HepG2 (cell line): ENCODE results near the gene VPS9D1. TPM values are rescaled to one million over a fixed set of nuclear protein-coding genes. Genes with fewer than 3 reads are reported as not detected.

Experiments
- DNMT3B ChIP-seq: conservative IDR thresholded peaks from 2 replicates; pipeline ENCODE4 v1.6.1; 2016; ENCODE audit warnings: missing biosample characterization, control low read depth
- GLMP ChIP-seq: sonication (generic); formaldehyde crosslinking; IDR thresholded peaks from 2 replicates; pipeline ENCODE4 v1.9.0; 2021; ENCODE audit warnings: missing genetic modification reagents, mild to moderate bottlenecking, borderline replicate concordance
- HNF1B ChIP-seq: sonication (generic); formaldehyde crosslinking; IDR thresholded peaks from 2 replicates; pipeline ENCODE4 v1.5.1; 2020; ENCODE audit warnings: mild to moderate bottlenecking, moderate library complexity, missing genetic modification reagents
- HNF4G ChIP-seq, 2 experiments: sonication (generic) in 1 of 2; formaldehyde crosslinking in 1 of 2; IDR thresholded peaks; 2 replicates each; pipeline versions ENCODE4 v1.4.0 to v1.6.1; 2011 to 2020; ENCODE audit warnings: borderline replicate concordance in 2 of 2, low read depth in 2 of 2, mild to moderate bottlenecking in 2 of 2, low read length in 1 of 2, missing genetic modification reagents in 1 of 2, moderate library complexity in 1 of 2
- HNRNPLL ChIP-seq: fragments of 200-400 bp; formaldehyde crosslinking; IDR thresholded peaks from 2 replicates; pipeline ENCODE4 v1.6.1; 2017; ENCODE audit warnings: mild to moderate bottlenecking, low read depth, low read length; ENCODE audit not compliant: poor library complexity, severe bottlenecking
- MAF1 ChIP-seq: sonication (generic); formaldehyde crosslinking; IDR thresholded peaks from 2 replicates; pipeline ENCODE4 v1.5.0; 2020; ENCODE audit warnings: missing genetic modification reagents, borderline replicate concordance
- PAX8 ChIP-seq: sonication (generic); formaldehyde crosslinking; IDR thresholded peaks from 2 replicates; pipeline ENCODE4 v1.8.0; 2022; ENCODE audit warnings: mild to moderate bottlenecking, missing genetic modification reagents, borderline replicate concordance
- RBAK ChIP-seq: sonication (generic); formaldehyde crosslinking; IDR thresholded peaks from 2 replicates; pipeline ENCODE4 v1.5.1; 2020; ENCODE audit warnings: mild to moderate bottlenecking, missing genetic modification reagents
- RFX3 ChIP-seq: IDR thresholded peaks from 2 replicates; pipeline ENCODE4 v1.6.1; 2016; ENCODE audit warnings: missing biosample characterization, missing genetic modification reagents
- SP2 ChIP-seq: sonication (generic); formaldehyde crosslinking; IDR thresholded peaks from 2 replicates; pipeline ENCODE4 v1.5.1; 2020; ENCODE audit warnings: mild to moderate bottlenecking, missing genetic modification reagents
- YEATS4 ChIP-seq: sonication (generic); formaldehyde crosslinking; IDR thresholded peaks from 2 replicates; pipeline ENCODE4 v1.4.0; 2020; ENCODE audit warnings: missing genetic modification reagents, borderline replicate concordance
- ZBTB34 ChIP-seq: sonication (generic); formaldehyde crosslinking; IDR thresholded peaks from 2 replicates; pipeline ENCODE4 v1.8.0; 2022; ENCODE audit warnings: mild to moderate bottlenecking, missing genetic modification reagents
- ZNF275 ChIP-seq: sonication (generic); formaldehyde crosslinking; IDR thresholded peaks from 2 replicates; pipeline ENCODE4 v1.8.0; 2022; ENCODE audit warnings: missing genetic modification reagents, mild to moderate bottlenecking, inconsistent platforms, borderline replicate concordance
- ZNF33B ChIP-seq: sonication (generic); formaldehyde crosslinking; IDR thresholded peaks from 2 replicates; pipeline ENCODE4 v1.5.1; 2020; ENCODE audit warnings: mild to moderate bottlenecking, missing genetic modification reagents
- ZNF580 ChIP-seq: IDR thresholded peaks from 2 replicates; pipeline ENCODE4 v1.6.1; 2016; ENCODE audit warnings: low read depth, borderline replicate concordance
- ZNF597 ChIP-seq: sonication (generic); formaldehyde crosslinking; IDR thresholded peaks from 2 replicates; pipeline ENCODE4 v1.5.0; 2020; ENCODE audit warnings: missing genetic modification reagents
- ZNF609 ChIP-seq: sonication (generic); formaldehyde crosslinking; IDR thresholded peaks from 2 replicates; pipeline ENCODE4 v1.4.0; 2020; ENCODE audit warnings: mild to moderate bottlenecking, missing genetic modification reagents, borderline replicate concordance
- polyA plus RNA-seq, 8 experiments: library from polyadenylated mRNA; depleted of rRNA in 3 of 8; stranded (reverse) in 7 of 8; unstranded in 1 of 8; fragments of >200 nt; fragmentation: Illumina TruSeq in 4 of 8; extraction: Trizol in 4 of 8; gene quantifications; 2 replicates each; pipeline versions ENCODE4 v1.2.1 to v1.2.3, GENCODE V29; 2011 to 2016; ENCODE audit warnings: low read depth in 4 of 8, missing spikeins in 1 of 8, mixed read lengths in 1 of 8; ENCODE audit not compliant: insufficient read depth in 1 of 8
- total RNA-seq, 5 experiments: library from RNA; depleted of rRNA; stranded (reverse); fragments of >200 nt; fragmentation: Illumina TruSeq; extraction: Trizol; gene quantifications; 2 replicates each; pipeline ENCODE4 v1.2.3, GENCODE V29; 2016; ENCODE audit warnings: low read depth in 1 of 5

VPS9D1 gene
- total and polyA plus RNA-seq, 2 of the 13 experiments (the other 11 are each of a cell fraction or from before 2014, with no cell fraction given), result 10.1 to 13.2 TPM

- TF ChIP-seq ZNF609 (CRISPR knock-in tag) (no peak), ZNF580 (no peak), GLMP (CRISPR knock-in tag) (no peak), HNF1B (CRISPR knock-in tag) (no peak), SP2 (CRISPR knock-in tag) (no peak), YEATS4 (CRISPR knock-in tag) (no peak), RBAK (CRISPR knock-in tag) (no peak), ZNF597 (CRISPR knock-in tag) (no peak), ZNF275 (CRISPR knock-in tag) (no peak), DNMT3B (CRISPR knock-in tag) (no peak), ZNF33B (no peak; the same call in 1 of the 2 replicates), PAX8 (CRISPR knock-in tag) (no peak), HNRNPLL (no peak), HNF4G (IDR thresholded peaks at IDR 0.05; ENCODE audit: borderline replicate concordance, low read depth, low read length) (no peak), HNF4G (CRISPR knock-in tag; IDR thresholded peaks at IDR 0.05; ENCODE audit: borderline replicate concordance, low read depth) (no peak), ZBTB34 (CRISPR knock-in tag) (no peak), MAF1 (CRISPR knock-in tag) (0 out of 2 replicates have a peak, but pooled peaks have one; percentile 13), RFX3 (CRISPR knock-in tag) (no peak)
Measured at GRCh38 chr16:89720551-89720812, 216 bp downstream of the VPS9D1 start (continued).
